Epithelial cell of esophagus (primary cell): ENCODE data around the gene GUCY1A1.

Source experiments
- DNase-seq: peaks from one replicate; pipeline ENCODE4 v3.0.0; 2010; ENCODE audit warnings: low read depth
- H3K4me3 ChIP-seq: 2 replicates; pipeline ENCODE4 v1.5.1; 2011; ENCODE audit warnings: mild to moderate bottlenecking, low read length, control low read depth
- CTCF ChIP-seq: IDR thresholded peaks from 2 replicates; pipeline ENCODE4 v1.5.1; 2011; ENCODE audit warnings: low read depth, mild to moderate bottlenecking, low read length, control low read depth, inconsistent platforms; ENCODE audit not compliant: insufficient read depth; ENCODE audit errors: missing control alignments

GUCY1A1 gene

GRCh38 chr4:155629183-155629825 is 37.3 kb upstream of the GUCY1A1 start:
- H3K4me3 ChIP-seq, result no peak overlapping the region
- no peak for TF ChIP-seq CTCF
- peak; percentile 24 for DNase-seq

- no peak overlapping the region for H3K4me3 ChIP-seq
- TF ChIP-seq CTCF, result no peak
- DNase-seq, result no peak
These were observed 36.7 kb upstream of the GUCY1A1 start for GRCh38 chr4:155629956-155630355.

GRCh38 chr4:155632310-155632840 is 34.3 kb upstream of the GUCY1A1 start:
- no peak for DNase-seq
- H3K4me3 ChIP-seq, result no peak overlapping the region
- no peak for TF ChIP-seq CTCF

GRCh38 chr4:155638195-155638965 is 28.3 kb upstream of the GUCY1A1 start:
- DNase-seq, result no peak
- no peak for TF ChIP-seq CTCF
- H3K4me3 ChIP-seq, result no peak overlapping the region

- no peak for TF ChIP-seq CTCF
- DNase-seq, result no peak
- H3K4me3 ChIP-seq, result no peak overlapping the region
These were observed 26.7 kb upstream of the GUCY1A1 start for GRCh38 chr4:155639704-155640523.

GRCh38 chr4:155640751-155641150 is 25.9 kb upstream of the GUCY1A1 start:
- no peak overlapping the region for H3K4me3 ChIP-seq
- no peak for TF ChIP-seq CTCF
- no peak for DNase-seq
